Sigmoid colon (tissue), 7 donors: ENCODE results near the gene CDK4. TPM values are rescaled to one million over a fixed set of nuclear protein-coding genes. Genes with fewer than 3 reads are reported as not detected.
A peak's percentile ranks its signal among the peaks of the same experiment; 100 is the strongest.

Source experiments
- DNase-seq: peaks from one replicate; pipeline ENCODE4 v3.0.0-alpha.2; 2019
- H3K27ac ChIP-seq, 4 donors: fragments of 200-600 bp; sonication (generic); one replicate each; pipeline ENCODE4 v1.5.1; 2016 to 2019; ENCODE audit warnings: mild to moderate bottlenecking in 1 of 4
- H3K27me3 ChIP-seq, 3 donors: fragments of 200-600 bp; sonication (generic); one replicate each; pipeline ENCODE4 v1.5.1; 2019; ENCODE audit warnings: mild to moderate bottlenecking in 1 of 3
- H3K36me3 ChIP-seq, 4 donors: fragments of 200-600 bp; sonication (generic); one replicate each; pipeline ENCODE4 v1.5.1; 2016 to 2019
- H3K4me1 ChIP-seq, 4 donors: fragments of 200-600 bp; sonication (generic); one replicate each; pipeline ENCODE4 v1.5.1; 2017 to 2019
- H3K4me3 ChIP-seq, 4 donors: fragments of 200-600 bp; sonication (generic); one replicate each; pipeline ENCODE4 v1.5.1; 2017 to 2019; ENCODE audit warnings: mild to moderate bottlenecking in 2 of 4, moderate library complexity in 1 of 4
- H3K9me3 ChIP-seq, 4 donors: fragments of 200-600 bp in 3 of 4; sonication (generic) in 3 of 4; one replicate each; pipeline versions ENCODE4 v1.5.1 to v1.6.1; 2013 to 2019
- CTCF ChIP-seq, 4 experiments: fragments of 450-650 bp in 3 of 4; fragments of 200-600 bp in 1 of 4; IDR thresholded peaks; one replicate each; pipeline ENCODE4 v1.5.1; 2016 to 2019; ENCODE audit warnings: antibody characterized with exemption in 4 of 4, mild to moderate bottlenecking in 3 of 4, moderate library complexity in 2 of 4
- EP300 ChIP-seq, 4 donors: sonication (generic); formaldehyde crosslinking; IDR thresholded peaks; one replicate each; pipeline ENCODE4 v1.6.1; 2017; ENCODE audit warnings: antibody characterized with exemption in 4 of 4
- POLR2A ChIP-seq, 2 donors: fragments of 450-650 bp; IDR thresholded peaks; one replicate each; pipeline ENCODE4 v1.6.1; 2016; ENCODE audit warnings: antibody characterized with exemption in 2 of 2, mild to moderate bottlenecking in 2 of 2, moderate library complexity in 2 of 2
- POLR2AphosphoS5 ChIP-seq, 4 donors: sonication (generic); formaldehyde crosslinking; IDR thresholded peaks; one replicate each; pipeline ENCODE4 v1.6.1; 2017; ENCODE audit warnings: antibody characterized with exemption in 4 of 4
- WGBS, 2 donors: extraction: QIAGEN DNeasy Blood & Tissue Kit; methylation state at CpG; one replicate each; pipeline ENCODE4 v1.1.7; 2013; 5-methylcytosine and 5-hydroxymethylcytosine counted together
- intact Hi-C: fragments of 100-400 bp; cut with DNase I; formaldehyde crosslinking; loops from one replicate; pipeline ENCODE4 v1.15.1; 2023
- polyA plus RNA-seq, 3 donors: library from polyadenylated mRNA; stranded (reverse); fragments of 200-250 nt; gene quantifications; one replicate each; pipeline ENCODE4 v1.2.3, GENCODE V29; 2013
- total RNA-seq, 4 donors: library from RNA; depleted of rRNA; stranded (reverse); fragments of >200 nt; gene quantifications; one replicate each; pipeline ENCODE4 v1.1.0, GENCODE V29; 2016
- donor health status: healthy with polysubstance abuse.
- donor health status: Bipolar disorder and iron deficiency.
- donor health status: healthy.

The CDK4 gene
- total and polyA plus RNA-seq, 7 donors = 34.9 to 108 (median 80.8) TPM

GRCh38 chr12:57782608-57783465, 30.7 kb upstream of the CDK4 start, which contains the start of gene TSFM:
Gene TSFM, plus strand, starts transcription at chr12:57782787. Its CDS starts 15 bp downstream, at chr12:57782802.
- peaks cover 7 to 33% (median 9%) of the 10 kb centered on the region in 4 donors for H3K36me3 ChIP-seq
- 1% methylated on average over 45 of the region's 45 CpGs for WGBS, 2 donors
- DNase-seq = peak; percentile 97
- no peaks in the 10 kb centered on the region for H3K27me3 ChIP-seq
- peak within 1 kb of the TSS; percentile 56 to 99 (median 80) for H3K4me3 ChIP-seq
- intact Hi-C loops = loop anchor here (1.0 to 10.0 kb wide), 2 partner anchors 52 to 122 kb away; no protein-coding TSS in a partner anchor
- H3K4me1 ChIP-seq = peaks cover 0 to 19% (median 14%) of the 10 kb centered on the region in 4 donors
- H3K9me3 ChIP-seq = no peaks in the 10 kb centered on the region
- H3K27ac ChIP-seq = peak within 1 kb of the TSS; percentile 61 to 86 (median 75)
- TF ChIP-seq EP300 (IDR thresholded peaks at IDR 0.05) (peak in 1 of 4 donors; percentile 41), POLR2A (IDR thresholded peaks at IDR 0.05) (peak in 1 of 2 donors; percentile 26), POLR2AphosphoS5 (IDR thresholded peaks at IDR 0.05) (peak; percentile 56 to 93 (median 91)), CTCF (IDR thresholded peaks at IDR 0.05) (peak; percentile 80 to 94 (median 92))

- Histone ChIP-seq H3K27me3 (no peaks in the 10 kb centered on the region), H3K4me1 (peaks cover 0 to 19% (median 14%) of the 10 kb centered on the region in 4 donors), H3K27ac (peak overlapping the region in 1 of 4 donors; percentile 86), H3K9me3 (no peaks in the 10 kb centered on the region), H3K4me3 (peak overlapping the region; percentile 56 to 99 (median 80)), H3K36me3 (peaks cover 6 to 27% (median 8%) of the 10 kb centered on the region in 4 donors)
- TF ChIP-seq POLR2A (IDR thresholded peaks at IDR 0.05) (no peak), EP300 (IDR thresholded peaks at IDR 0.05) (no peak), CTCF (IDR thresholded peaks at IDR 0.05) (no peak), POLR2AphosphoS5 (IDR thresholded peaks at IDR 0.05) (no peak)
- DNase-seq = no peak
- WGBS, 2 donors = 7 to 20% methylated on average over 4 of the region's 4 CpGs
- intact Hi-C loops = loop anchor here (1.0 to 10.0 kb wide), 2 partner anchors 53 to 123 kb away; no protein-coding TSS in a partner anchor
These were observed 30.1 kb upstream of the CDK4 start for GRCh38 chr12:57782243-57782607.

GRCh38 chr12:57781801-57782200, 29.7 kb upstream of the CDK4 start:
- no peaks in the 10 kb centered on the region for H3K27me3 ChIP-seq
- H3K27ac ChIP-seq = no peak overlapping the region
- 72 to 88% methylated on average over 2 of the region's 2 CpGs for WGBS, 2 donors

GRCh38 chr12:57781244-57781643, 29.1 kb upstream of the CDK4 start:
- Histone ChIP-seq H3K27me3 (no peaks in the 10 kb centered on the region), H3K27ac (no peak overlapping the region), H3K4me1 (peaks cover 0 to 19% (median 14%) of the 10 kb centered on the region in 4 donors), H3K9me3 (no peaks in the 10 kb centered on the region), H3K4me3 (no peak overlapping the region), H3K36me3 (peaks cover 0 to 17% (median 1%) of the 10 kb centered on the region in 4 donors)
- intact Hi-C loops = loop anchor here (10.0 kb wide), 1 partner anchor 54 kb away; no protein-coding TSS in a partner anchor
- TF ChIP-seq CTCF (IDR thresholded peaks at IDR 0.05) (no peak), POLR2AphosphoS5 (IDR thresholded peaks at IDR 0.05) (no peak), EP300 (IDR thresholded peaks at IDR 0.05) (no peak), POLR2A (IDR thresholded peaks at IDR 0.05) (no peak)
- WGBS, 2 donors = 86 to 94% methylated on average over 3 of the region's 3 CpGs
- no peak for DNase-seq

More at GRCh38 chr12:57781801-57782200, 29.7 kb upstream of the CDK4 start:
- intact Hi-C loops = loop anchor here (1.0 to 10.0 kb wide), 2 partner anchors 53 to 124 kb away; no protein-coding TSS in a partner anchor
- TF ChIP-seq POLR2A (IDR thresholded peaks at IDR 0.05) (no peak), CTCF (IDR thresholded peaks at IDR 0.05) (no peak), POLR2AphosphoS5 (IDR thresholded peaks at IDR 0.05) (no peak), EP300 (IDR thresholded peaks at IDR 0.05) (no peak)
- peaks cover 2 to 23% (median 6%) of the 10 kb centered on the region in 4 donors for H3K36me3 ChIP-seq
- H3K9me3 ChIP-seq = no peaks in the 10 kb centered on the region
- DNase-seq = no peak
- peaks cover 0 to 19% (median 14%) of the 10 kb centered on the region in 4 donors for H3K4me1 ChIP-seq
- H3K4me3 ChIP-seq = no peak overlapping the region
